HG02571 (cell line): ENCODE results near the gene KIF5B.

Experiments used
- ATAC-seq: cut with Tn5 transposase; IDR thresholded peaks from one replicate; pipeline ENCODE4 v1.9.1; 2021; ENCODE audit warnings: mild to moderate bottlenecking, moderate library complexity; ENCODE audit not compliant: unreplicated experiment

KIF5B gene

DNA sequence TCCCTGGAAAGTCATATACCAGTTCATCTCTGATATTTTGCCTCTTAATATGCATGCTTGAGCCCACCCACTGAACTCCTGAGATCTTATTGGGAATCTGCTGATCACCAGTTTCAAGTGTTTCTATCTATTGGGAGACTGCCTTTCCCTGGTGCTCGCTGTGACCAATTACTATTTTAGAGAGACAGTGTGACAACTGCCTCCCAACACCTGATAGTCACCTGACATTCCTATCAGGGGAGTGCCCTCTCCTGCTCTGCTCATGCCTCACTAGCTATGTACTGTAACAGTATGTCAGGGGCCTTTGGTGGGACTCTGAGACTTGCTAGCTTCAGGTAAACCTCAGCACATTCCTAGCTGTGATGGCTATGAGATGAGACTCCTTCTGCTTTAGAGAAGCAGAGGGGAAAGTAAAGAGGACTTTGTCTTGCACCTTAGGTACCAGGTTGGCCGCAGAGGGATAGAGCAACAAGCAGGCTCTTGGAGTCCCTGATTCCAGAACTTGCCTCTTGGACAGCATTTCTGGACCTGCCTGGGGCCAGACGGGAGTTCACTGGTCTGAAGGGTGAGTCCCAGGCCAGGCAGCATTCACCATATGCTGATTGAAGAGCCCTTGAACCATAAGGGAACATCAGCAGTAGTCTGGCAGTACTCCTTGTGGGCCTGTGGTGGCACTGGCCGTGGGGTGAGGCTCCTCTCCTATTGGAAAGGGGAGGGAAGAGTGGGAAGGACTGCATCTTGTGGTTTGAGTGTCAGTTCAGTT lies 93.2 kb downstream of the KIF5B start:
- no peak for ATAC-seq

DNA sequence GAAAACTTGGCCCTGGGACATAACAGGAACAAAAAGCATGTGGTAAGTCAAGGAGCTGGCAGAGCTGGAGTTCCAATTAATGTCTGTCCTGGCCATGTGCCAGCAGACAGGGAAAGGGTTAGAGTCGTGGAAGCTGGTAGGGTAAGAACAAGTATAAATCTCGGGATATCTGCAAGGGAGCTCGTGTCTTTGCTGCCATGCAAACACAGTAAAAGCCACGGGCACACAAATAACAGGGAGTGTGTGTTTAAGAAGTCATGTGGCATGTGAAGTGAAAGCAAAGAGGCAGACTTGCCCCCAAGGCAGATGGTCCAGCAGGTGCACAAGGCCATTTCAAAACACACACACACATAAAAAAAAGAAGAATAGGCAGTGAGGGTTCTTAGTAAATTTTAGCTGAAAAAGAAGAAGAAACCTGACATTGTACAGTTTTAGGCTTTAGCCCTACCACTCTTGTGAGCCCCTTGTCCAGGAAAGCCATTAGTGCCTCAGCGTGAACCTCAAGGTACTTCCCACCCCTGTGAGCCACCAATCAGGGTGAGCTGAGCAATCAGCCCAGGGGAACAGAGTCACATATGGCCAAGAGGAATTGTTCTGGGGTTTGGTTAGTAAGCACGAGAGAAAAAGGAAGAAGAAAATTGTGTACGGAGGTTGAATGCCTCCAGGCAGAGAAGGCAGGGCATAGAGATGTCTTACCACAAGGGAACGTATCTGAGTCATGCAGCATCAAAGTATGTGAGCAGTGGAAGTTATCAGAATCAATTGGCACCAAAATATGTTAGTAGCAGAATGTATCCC lies 94.7 kb downstream of the KIF5B start:
- ATAC-seq: no peak

DNA sequence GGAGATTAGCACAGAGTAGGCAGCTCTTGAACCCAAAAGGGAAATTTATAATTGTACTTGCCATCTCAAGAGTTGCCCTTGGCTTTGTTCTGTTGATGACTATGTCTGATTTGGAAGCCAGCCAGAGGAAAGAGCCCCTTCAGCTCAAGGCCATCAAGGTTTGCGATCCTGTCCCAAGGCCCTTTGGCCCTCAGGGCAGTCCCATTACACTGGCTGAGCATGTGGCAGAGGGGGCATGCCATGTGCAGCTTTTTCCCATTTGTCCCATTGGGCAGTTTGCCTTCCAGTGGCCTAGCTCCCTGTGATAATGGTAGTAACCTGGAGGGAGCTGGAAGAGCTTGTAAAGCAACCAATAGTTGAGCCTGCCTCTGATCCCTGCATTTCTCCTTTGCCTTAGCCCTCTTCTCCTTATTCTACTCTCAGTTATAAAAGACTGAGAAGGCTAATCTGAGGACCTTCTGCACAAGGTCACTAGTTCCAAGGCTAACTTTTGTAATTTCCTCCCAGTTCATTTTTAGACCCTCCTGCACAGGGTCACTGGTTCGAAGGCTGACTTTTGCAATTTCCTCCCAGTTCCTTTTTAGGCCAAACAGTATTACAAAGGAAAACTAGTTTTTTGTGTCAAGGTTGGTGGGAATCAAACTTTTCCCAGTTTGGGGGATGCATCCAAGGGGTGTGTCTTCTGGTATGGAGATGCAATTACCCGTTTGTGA lies 96.6 kb downstream of the KIF5B start:
- no peak for ATAC-seq
